CD14-positive monocyte (primary cell): ENCODE data around the gene CA6. TPM values are rescaled to one million over a fixed set of nuclear protein-coding genes. Genes with fewer than 3 reads are reported as not detected.
"Not testable (repeated sequence)": the region's sequence is repeated elsewhere in the genome, so short reads cannot be mapped to it uniquely, and the experiment has no call there.

ENCODE experiments used
- DNase-seq, 3 donors: peaks; one replicate each; pipeline ENCODE4 v3.0.0-alpha.2; 2011 to 2022
- H2AFZ ChIP-seq: 2 replicates; pipeline ENCODE4 v1.6.0; 2012; ENCODE audit warnings: mild to moderate bottlenecking, low read depth, low read length, inconsistent platforms; ENCODE audit not compliant: insufficient read depth, poor library complexity, severe bottlenecking
- H3K27ac ChIP-seq, 2 donors: 1 replicate in 1 of 2; 2 replicates in 1 of 2; pipeline ENCODE4 v1.5.1; 2012 to 2013; ENCODE audit warnings: low read length in 2 of 2, control low read depth in 1 of 2, inconsistent platforms in 1 of 2, low read depth in 1 of 2, mild to moderate bottlenecking in 1 of 2
- H3K27me3 ChIP-seq, 2 donors: one replicate each; pipeline versions ENCODE4 v1.6.0 to v1.6.1; 2011 to 2013; ENCODE audit warnings: low read length in 2 of 2; ENCODE audit not compliant: control insufficient read depth in 2 of 2, insufficient read depth in 2 of 2
- H3K36me3 ChIP-seq, 2 donors: replicated peaks in 1 of 2; 1 replicate in 1 of 2; 2 replicates in 1 of 2; pipeline versions ENCODE4 v1.5.1 to v1.6.1; 2012 to 2013; ENCODE audit warnings: low read length in 2 of 2, control low read depth in 1 of 2, inconsistent platforms in 1 of 2, mild to moderate bottlenecking in 1 of 2; ENCODE audit not compliant: insufficient read depth in 2 of 2, control insufficient read depth in 1 of 2
- H3K4me1 ChIP-seq, 2 donors: 1 replicate in 1 of 2; 2 replicates in 1 of 2; pipeline versions ENCODE4 v1.5.1 to v1.6.1; 2012 to 2013; ENCODE audit warnings: low read length in 2 of 2, control low read depth in 1 of 2, inconsistent platforms in 1 of 2, mild to moderate bottlenecking in 1 of 2, moderate library complexity in 1 of 2; ENCODE audit not compliant: insufficient read depth in 2 of 2, control insufficient read depth in 1 of 2
- H3K4me2 ChIP-seq: replicated peaks from 2 replicates; pipeline ENCODE3; 2012; ENCODE audit warnings: low read length, moderate library complexity, mild to moderate bottlenecking; ENCODE audit not compliant: poor library complexity, severe bottlenecking; ENCODE audit errors: extremely low read depth
- H3K4me3 ChIP-seq, 3 experiments: fragments of 200-600 bp in 1 of 3; sonication (generic) in 1 of 3; replicated peaks in 1 of 3; 1 replicate in 2 of 3; 2 replicates in 1 of 3; pipeline ENCODE4 v1.5.1; 2011 to 2013; ENCODE audit warnings: low read length in 3 of 3, mild to moderate bottlenecking in 3 of 3, control low read depth in 2 of 3, low read depth in 2 of 3, inconsistent platforms in 1 of 3, moderate library complexity in 1 of 3
- H3K79me2 ChIP-seq: 2 replicates; pipeline ENCODE4 v1.6.0; 2012; ENCODE audit warnings: mild to moderate bottlenecking, control low read depth, inconsistent platforms, low read length, moderate library complexity; ENCODE audit not compliant: insufficient read depth
- H3K9ac ChIP-seq: 2 replicates; pipeline ENCODE4 v1.6.0; 2017; ENCODE audit warnings: low read length, mild to moderate bottlenecking; ENCODE audit not compliant: insufficient read depth, poor library complexity, severe bottlenecking
- H3K9me3 ChIP-seq, 2 donors: replicated peaks in 1 of 2; 1 replicate in 1 of 2; 2 replicates in 1 of 2; pipeline versions ENCODE4 v1.5.1 to v1.6.1; 2012 to 2013; ENCODE audit warnings: low read length in 2 of 2, control low read depth in 1 of 2; ENCODE audit not compliant: control insufficient read depth in 1 of 2, insufficient read depth in 1 of 2
- H4K20me1 ChIP-seq: 2 replicates; pipeline ENCODE4 v1.6.0; 2012; ENCODE audit warnings: mild to moderate bottlenecking, low read length, control low read depth, moderate library complexity; ENCODE audit not compliant: insufficient read depth
- H3K27ac Mint-ChIP-seq, 7 donors: one replicate each; pipeline ENCODE4 v1.8.0; 2020; ENCODE audit warnings: mild to moderate bottlenecking in 7 of 7, mixed read lengths in 7 of 7, moderate library complexity in 6 of 7, inconsistent platforms in 2 of 7
- H3K27me3 Mint-ChIP-seq, 3 donors: one replicate each; pipeline ENCODE4 v1.8.0; 2021 to 2022; ENCODE audit warnings: low read depth in 3 of 3, mild to moderate bottlenecking in 3 of 3, mixed read lengths in 3 of 3, moderate library complexity in 3 of 3, inconsistent platforms in 1 of 3
- H3K36me3 Mint-ChIP-seq, 2 donors: one replicate each; pipeline ENCODE4 v1.8.0; 2020; ENCODE audit warnings: mixed read lengths in 2 of 2, inconsistent platforms in 1 of 2, mild to moderate bottlenecking in 1 of 2
- H3K4me1 Mint-ChIP-seq: one replicate; pipeline ENCODE4 v1.8.0; 2020; ENCODE audit warnings: mild to moderate bottlenecking, mixed read lengths
- H3K4me3 Mint-ChIP-seq, 2 donors: one replicate each; pipeline ENCODE4 v1.8.0; 2020; ENCODE audit warnings: mild to moderate bottlenecking in 2 of 2, mixed read lengths in 2 of 2, moderate library complexity in 1 of 2
- H3K9me3 Mint-ChIP-seq, 7 donors: one replicate each; pipeline ENCODE4 v1.8.0; 2020 to 2022; ENCODE audit warnings: mixed read lengths in 7 of 7, mild to moderate bottlenecking in 6 of 7, moderate library complexity in 6 of 7, inconsistent platforms in 2 of 7
- CTCF ChIP-seq: fragments of 200-600 bp; IDR thresholded peaks from one replicate; pipeline ENCODE4 v1.8.0; 2022; ENCODE audit warnings: antibody characterized with exemption, mild to moderate bottlenecking
- WGBS: methylation state at CpG from one replicate; pipeline ENCODE4 v1.1.5; 2013; ENCODE audit warnings: missing lambda C conversion rate; ENCODE audit not compliant: insufficient coverage; 5-methylcytosine and 5-hydroxymethylcytosine counted together
- intact Hi-C, 2 donors: fragments of 100-400 bp; cut with micrococcal nuclease; formaldehyde crosslinking; loops; one replicate each; pipeline versions ENCODE4 v1.15.0 to v1.15.1; 2023
- polyA plus RNA-seq, 3 donors: library from polyadenylated mRNA; depleted of rRNA in 1 of 3; unstranded in 2 of 3; stranded (reverse) in 1 of 3; fragments of 300-500 nt in 2 of 3; fragments of >200 nt in 1 of 3; fragmentation: Illumina TruSeq in 2 of 3; gene quantifications; 1 replicate in 2 of 3; 2 replicates in 1 of 3; pipeline ENCODE4 v1.2.3, GENCODE V29; 2012 to 2021

The CA6 gene
- polyA plus RNA-seq, 3 donors, result not detected

DNA sequence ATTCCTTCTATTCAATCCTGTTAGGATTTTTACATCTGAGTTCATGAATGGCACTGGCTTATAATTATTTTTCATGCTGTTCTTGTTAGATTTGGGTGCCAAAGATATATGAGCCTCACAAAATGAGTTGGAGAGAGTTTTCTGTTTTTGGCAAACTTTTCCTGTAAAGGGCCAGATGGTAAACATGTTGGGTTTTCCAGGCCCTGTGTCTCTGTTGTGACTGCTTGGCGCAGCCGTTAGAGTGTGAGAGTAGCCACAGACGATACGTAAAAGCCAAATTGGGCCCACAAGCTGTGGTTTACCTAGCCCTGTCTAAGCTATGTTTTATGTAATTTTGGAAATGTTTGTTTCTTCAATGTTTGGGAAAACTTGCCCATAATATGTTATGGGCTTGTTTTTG lies 15.6 kb upstream of the CA6 start:
- H3K27me3 ChIP-seq, result no peaks in the 10 kb centered on the region
- 54% methylated on average over 4 of the region's 4 CpGs for WGBS
- H3K4me1 Mint-ChIP-seq, result peaks cover 3% of the 10 kb centered on the region
- H3K27me3 Mint-ChIP-seq, result peaks cover 0 to 3% (median 0%) of the 10 kb centered on the region in 3 donors
- no peak overlapping the region for H3K4me3 Mint-ChIP-seq
- no peak overlapping the region for H3K4me3 ChIP-seq
- no peak for DNase-seq
- no peak overlapping the region for H2AFZ ChIP-seq
- H3K9me3 ChIP-seq, result no peaks in the 10 kb centered on the region
- no peak overlapping the region for H3K27ac Mint-ChIP-seq
- intact Hi-C loops, result no loop called here
- peaks cover 8 to 9% of the 10 kb centered on the region in 2 donors for H3K4me1 ChIP-seq
- H3K36me3 Mint-ChIP-seq, result no peaks in the 10 kb centered on the region
- no peaks in the 10 kb centered on the region for H3K79me2 ChIP-seq
- TF ChIP-seq CTCF, result no peak
- no peaks in the 10 kb centered on the region for H3K36me3 ChIP-seq
- H3K9me3 Mint-ChIP-seq, result no peaks in the 10 kb centered on the region
- H3K27ac ChIP-seq, result no peak overlapping the region
- H4K20me1 ChIP-seq, result no peaks in the 10 kb centered on the region
- H3K9ac ChIP-seq, result no peak overlapping the region
- no peak overlapping the region for H3K4me2 ChIP-seq

DNA sequence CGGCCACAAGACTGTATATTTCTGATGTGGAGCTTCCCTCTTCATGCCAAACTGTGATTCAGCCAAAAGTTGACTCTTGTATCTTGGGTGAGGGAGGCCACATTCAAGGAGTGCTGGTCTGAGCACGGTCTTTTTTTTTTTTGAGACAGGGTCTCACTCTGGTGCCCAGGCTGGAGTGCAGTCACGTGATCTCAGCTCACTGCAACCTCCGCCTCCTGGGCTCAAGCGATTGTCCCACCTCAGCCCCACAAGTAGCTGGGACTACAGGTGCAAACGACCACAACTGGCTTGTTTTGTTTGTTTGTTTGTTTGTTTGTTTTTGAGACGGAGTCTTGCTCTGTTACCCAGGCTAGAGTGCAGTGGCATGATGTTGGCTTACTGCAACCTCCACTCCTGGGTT lies 8.6 kb upstream of the CA6 start:
- H3K27me3 ChIP-seq, DNase-seq, H3K79me2 ChIP-seq, H3K9me3 ChIP-seq, H3K4me2 ChIP-seq, H3K4me3 ChIP-seq, H3K4me3 Mint-ChIP-seq, H3K27me3 Mint-ChIP-seq, H3K9ac ChIP-seq, H3K9me3 Mint-ChIP-seq, H4K20me1 ChIP-seq, H3K36me3 Mint-ChIP-seq, H3K27ac ChIP-seq, H3K36me3 ChIP-seq, intact Hi-C loops, H3K27ac Mint-ChIP-seq, H2AFZ ChIP-seq: not testable (repeated sequence)
- WGBS, result 83% methylated on average over 1 of the region's 7 CpGs
- H3K4me1 Mint-ChIP-seq, result peaks cover 24% of the 10 kb centered on the region
- peaks cover 16 to 25% of the 10 kb centered on the region in 2 donors for H3K4me1 ChIP-seq
